SU-DHL-6 (cell line): ENCODE results near the gene COMMD7.

Source experiments
- CTCF ChIP-seq: fragments of 200-600 bp; sonication (generic); IDR thresholded peaks from one replicate; pipeline ENCODE4 v1.5.1; 2017; ENCODE audit warnings: antibody characterized with exemption, mild to moderate bottlenecking, low read length, moderate library complexity; ENCODE audit not compliant: insufficient read depth, poor library complexity, severe bottlenecking
- EZH2phosphoT487 ChIP-seq: fragments of 200-600 bp; sonication (generic), shearing (Covaris generic); conservative IDR thresholded peaks from 2 replicates; pipeline ENCODE4 v1.6.1; 2018; ENCODE audit warnings: mild to moderate bottlenecking, antibody characterized with exemption, low read length, moderate library complexity, mixed read lengths

- TF ChIP-seq CTCF: no peak
- no peak for TF ChIP-seq EZH2phosphoT487
These were observed 79.1 kb downstream of the COMMD7 start for GRCh38 chr20:32664012-32664677.
